GM23248 (cell line): Measurements from ENCODE around the gene SEMA4G. TPM values are rescaled to one million over a fixed set of nuclear protein-coding genes. Genes with fewer than 3 reads are reported as not detected.

Experiments
- DNase-seq: peaks from one replicate; pipeline ENCODE4 v3.0.0-alpha.2; 2015
- H2AFZ ChIP-seq: fragments of 200-600 bp; sonication (generic); 2 replicates; pipeline ENCODE4 v1.6.1; 2016; ENCODE audit warnings: antibody characterized with exemption
- H3F3A ChIP-seq: fragments of 200-600 bp; sonication (generic); 2 replicates; pipeline ENCODE4 v1.6.1; 2016; ENCODE audit warnings: mild to moderate bottlenecking, antibody characterized with exemption, mixed run types; ENCODE audit not compliant: insufficient read depth
- H3K27ac ChIP-seq: fragments of 200-600 bp; sonication (generic); 2 replicates; pipeline ENCODE4 v1.5.1; 2016; ENCODE audit warnings: mild to moderate bottlenecking
- H3K27me3 ChIP-seq: fragments of 200-600 bp; sonication (generic); replicated peaks from 2 replicates; pipeline ENCODE4 v1.6.1; 2016; ENCODE audit warnings: mild to moderate bottlenecking; ENCODE audit not compliant: insufficient read depth
- H3K36me3 ChIP-seq: fragments of 200-600 bp; sonication (generic); 2 replicates; pipeline ENCODE4 v1.6.1; 2016; ENCODE audit warnings: low read depth, mild to moderate bottlenecking
- H3K4me1 ChIP-seq: fragments of 200-600 bp; sonication (generic); 2 replicates; pipeline ENCODE4 v1.6.1; 2016; ENCODE audit warnings: mild to moderate bottlenecking; ENCODE audit not compliant: insufficient read depth
- H3K4me2 ChIP-seq: fragments of 200-600 bp; sonication (generic); one replicate; pipeline ENCODE4 v1.6.1; 2016; ENCODE audit warnings: mild to moderate bottlenecking; ENCODE audit not compliant: unreplicated experiment
- H3K4me3 ChIP-seq: fragments of 200-600 bp; sonication (generic); 2 replicates; pipeline ENCODE4 v1.5.1; 2016; ENCODE audit warnings: mild to moderate bottlenecking
- H3K79me2 ChIP-seq: fragments of 200-600 bp; sonication (generic); 2 replicates; pipeline ENCODE4 v1.6.1; 2016; ENCODE audit warnings: mild to moderate bottlenecking; ENCODE audit not compliant: insufficient read depth
- H3K9ac ChIP-seq: fragments of 200-600 bp; sonication (generic); 2 replicates; pipeline ENCODE4 v1.6.1; 2016; ENCODE audit warnings: mild to moderate bottlenecking
- H3K9me2 ChIP-seq: fragments of 200-600 bp; sonication (generic); 2 replicates; pipeline ENCODE4 v1.6.1; 2016; ENCODE audit warnings: mixed run types, mild to moderate bottlenecking, moderate library complexity; ENCODE audit not compliant: insufficient read depth
- H3K9me3 ChIP-seq: fragments of 200-600 bp; sonication (generic); one replicate; pipeline ENCODE4 v1.6.1; 2017; ENCODE audit warnings: low read depth
- H4K20me1 ChIP-seq: fragments of 200-600 bp; sonication (generic); 2 replicates; pipeline ENCODE4 v1.6.0; 2016; ENCODE audit not compliant: insufficient read depth
- EZH2 ChIP-seq: fragments of 200-600 bp; sonication (generic); IDR thresholded peaks from 2 replicates; pipeline ENCODE4 v1.6.1; 2018; ENCODE audit warnings: antibody characterized with exemption, mild to moderate bottlenecking; ENCODE audit not compliant: insufficient read depth, poor library complexity, severe bottlenecking
- EZH2phosphoT487 ChIP-seq: fragments of 200-600 bp; sonication (generic); IDR thresholded peaks from 2 replicates; pipeline ENCODE4 v1.6.1; 2018; ENCODE audit warnings: antibody characterized with exemption, moderate library complexity, mild to moderate bottlenecking, low read depth; ENCODE audit not compliant: insufficient read depth
- WGBS, 2 experiments: methylation state at CpG; one replicate each; pipeline ENCODE4 v1.1.6; 2015 to 2017; ENCODE audit warnings: low lambda C conversion rate in 2 of 2, low coverage in 1 of 2; ENCODE audit errors: missing lambda C conversion rate in 2 of 2; 5-methylcytosine and 5-hydroxymethylcytosine counted together
- in situ Hi-C: fragments of 300-500 bp; cut with MboI; formaldehyde crosslinking; loops from 2 replicates; pipeline ENCODE4 v1.15.0; 2020
- polyA plus RNA-seq: library from polyadenylated mRNA; unstranded; fragments of >200 nt; fragmentation: Nextera tagmentation; extraction: Ambion mirVana; gene quantifications from 2 replicates; pipeline ENCODE4 v1.2.1, GENCODE V29; 2016
- total RNA-seq: library from RNA; depleted of rRNA; stranded (reverse); fragments of >200 nt; shearing (Covaris generic); gene quantifications from 2 replicates; pipeline ENCODE4 v1.2.3, GENCODE V29; 2014

Gene SEMA4G
- total and polyA plus RNA-seq, 2 experiments from 2014 or later: 0.11 to 1.1 TPM

- no peak overlapping the region for H3K27ac ChIP-seq
- DNase-seq: no peak
- H3K36me3 ChIP-seq: no peaks in the 10 kb centered on the region
- WGBS, 2 experiments: 77 to 78% methylated on average over 6 of the region's 6 CpGs
- in situ Hi-C loops: no loop called here
- no peak for TF ChIP-seq EZH2
- no peak for TF ChIP-seq EZH2phosphoT487
- H3K4me2 ChIP-seq: no peak overlapping the region
- H3K4me1 ChIP-seq: no peaks in the 10 kb centered on the region
- no peaks in the 10 kb centered on the region for H4K20me1 ChIP-seq
- no peaks in the 10 kb centered on the region for H3F3A ChIP-seq
- H3K9me3 ChIP-seq: no peaks in the 10 kb centered on the region
- no peaks in the 10 kb centered on the region for H3K79me2 ChIP-seq
- no peaks in the 10 kb centered on the region for H3K9me2 ChIP-seq
- H3K9ac ChIP-seq: no peak overlapping the region
- no peaks in the 10 kb centered on the region for H3K27me3 ChIP-seq
- H2AFZ ChIP-seq: no peak overlapping the region
- no peak overlapping the region for H3K4me3 ChIP-seq
These were observed 8.1 kb downstream of the SEMA4G start for GRCh38 chr10:100977436-100977835.

- Histone ChIP-seq H3F3A (no peaks in the 10 kb centered on the region), H4K20me1 (no peaks in the 10 kb centered on the region), H3K9me3 (no peaks in the 10 kb centered on the region), H3K36me3 (no peaks in the 10 kb centered on the region), H2AFZ (no peak overlapping the region), H3K9ac (no peak overlapping the region), H3K27me3 (no peaks in the 10 kb centered on the region), H3K27ac (no peak overlapping the region), H3K4me1 (no peaks in the 10 kb centered on the region), H3K4me2 (no peak overlapping the region), H3K4me3 (no peak overlapping the region), H3K79me2 (no peaks in the 10 kb centered on the region), H3K9me2 (no peaks in the 10 kb centered on the region)
- in situ Hi-C loops: no loop called here
- 94 to 95% methylated on average over 13 of the region's 13 CpGs for WGBS, 2 experiments
- TF ChIP-seq EZH2: no peak
- no peak for TF ChIP-seq EZH2phosphoT487
- no peak for DNase-seq
These were observed 9.0 kb downstream of the SEMA4G start for GRCh38 chr10:100978121-100978900.

- Histone ChIP-seq H4K20me1 (no peaks in the 10 kb centered on the region), H3K9me3 (no peaks in the 10 kb centered on the region), H3K27me3 (no peaks in the 10 kb centered on the region), H2AFZ (no peak overlapping the region), H3K4me2 (no peak overlapping the region), H3K27ac (no peak overlapping the region), H3K4me1 (no peaks in the 10 kb centered on the region), H3K4me3 (no peak overlapping the region), H3K36me3 (no peaks in the 10 kb centered on the region), H3F3A (no peaks in the 10 kb centered on the region), H3K79me2 (no peaks in the 10 kb centered on the region), H3K9ac (no peak overlapping the region), H3K9me2 (no peaks in the 10 kb centered on the region)
- WGBS, 2 experiments: 64 to 78% methylated on average over 9 to 10 of the region's 10 CpGs
- in situ Hi-C loops: no loop called here
- DNase-seq: no peak
- no peak for TF ChIP-seq EZH2phosphoT487
- TF ChIP-seq EZH2: no peak
These were observed 9.5 kb downstream of the SEMA4G start for GRCh38 chr10:100978901-100979195.

DNA sequence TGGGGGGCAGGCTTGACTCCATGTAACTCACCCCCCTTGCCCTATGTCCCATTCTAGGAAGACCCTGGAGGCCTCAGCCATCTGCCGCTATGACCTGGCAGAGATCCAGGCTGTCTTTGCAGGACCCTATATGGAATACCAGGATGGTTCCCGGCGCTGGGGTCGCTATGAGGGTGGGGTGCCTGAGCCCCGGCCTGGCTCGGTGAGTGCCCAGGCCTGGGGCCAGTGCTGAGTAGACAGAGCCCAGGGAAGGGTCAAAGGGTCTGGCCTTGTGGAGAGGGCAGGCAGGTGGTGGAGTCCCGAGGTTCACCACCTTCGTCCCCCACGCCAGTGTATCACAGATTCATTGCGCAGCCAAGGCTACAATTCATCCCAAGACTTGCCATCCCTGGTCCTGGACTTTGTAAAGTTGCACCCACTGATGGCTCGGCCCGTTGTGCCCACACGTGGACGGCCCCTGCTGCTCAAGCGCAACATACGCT is 10.5 kb downstream of the SEMA4G start:
- H4K20me1 ChIP-seq: no peaks in the 10 kb centered on the region
- H3K27me3 ChIP-seq: no peaks in the 10 kb centered on the region
- WGBS, 2 experiments: 87 to 91% methylated on average over 16 of the region's 16 CpGs
- H2AFZ ChIP-seq: no peak overlapping the region
- no peak overlapping the region for H3K27ac ChIP-seq
- no peak for DNase-seq
- TF ChIP-seq EZH2 (no peak), EZH2phosphoT487 (no peak)
- no peak overlapping the region for H3K4me2 ChIP-seq
- H3K4me3 ChIP-seq: no peak overlapping the region
- no peaks in the 10 kb centered on the region for H3K9me3 ChIP-seq
- in situ Hi-C loops: no loop called here
- no peaks in the 10 kb centered on the region for H3K79me2 ChIP-seq
- H3K4me1 ChIP-seq: no peaks in the 10 kb centered on the region
- H3K9ac ChIP-seq: no peak overlapping the region
- H3K9me2 ChIP-seq: no peaks in the 10 kb centered on the region
- no peaks in the 10 kb centered on the region for H3K36me3 ChIP-seq
- no peaks in the 10 kb centered on the region for H3F3A ChIP-seq
